Right lobe of liver (tissue), 6 donors: ENCODE results near the gene ACSL6. TPM values are rescaled to one million over a fixed set of nuclear protein-coding genes. Genes with fewer than 3 reads are reported as not detected.

Source experiments
- ATAC-seq, 4 donors: fragments of 200-7000 bp; cut with Tn5 transposase; one replicate each; pipeline ENCODE4 v1.9.1; 2020; ENCODE audit warnings: mild to moderate bottlenecking in 4 of 4, moderate library complexity in 4 of 4
- DNase-seq, 3 donors: peaks; one replicate each; pipeline ENCODE4 v3.0.0-alpha.2; 2020
- H3K27ac ChIP-seq, 3 donors: fragments of 200-600 bp; one replicate each; pipeline ENCODE4 v1.8.0; 2022
- H3K27me3 ChIP-seq, 2 donors: fragments of 200-600 bp; one replicate each; pipeline ENCODE4 v1.8.0; 2022
- H3K36me3 ChIP-seq, 4 donors: fragments of 200-600 bp; sonication (generic) in 1 of 4; one replicate each; pipeline versions ENCODE4 v1.5.1 to v1.8.0; 2017 to 2022; ENCODE audit warnings: control low read depth in 1 of 4
- H3K4me1 ChIP-seq, 4 donors: fragments of 200-600 bp; sonication (generic) in 1 of 4; one replicate each; pipeline versions ENCODE4 v1.5.1 to v1.8.0; 2017 to 2022; ENCODE audit warnings: control low read depth in 1 of 4
- H3K4me3 ChIP-seq, 3 donors: fragments of 200-600 bp; one replicate each; pipeline ENCODE4 v1.8.0; 2022
- H3K9me3 ChIP-seq, 4 donors: fragments of 200-600 bp; sonication (generic) in 1 of 4; one replicate each; pipeline versions ENCODE4 v1.5.1 to v1.8.0; 2017 to 2022; ENCODE audit warnings: control low read depth in 1 of 4
- CTCF ChIP-seq, 4 donors: fragments of 200-600 bp in 3 of 4; fragments of 450-650 bp in 1 of 4; IDR thresholded peaks; one replicate each; pipeline versions ENCODE4 v1.5.1 to v1.8.0; 2016 to 2022; ENCODE audit warnings: antibody characterized with exemption in 4 of 4, mild to moderate bottlenecking in 2 of 4
- POLR2A ChIP-seq: fragments of 450-650 bp; IDR thresholded peaks from one replicate; pipeline ENCODE4 v1.6.1; 2017; ENCODE audit warnings: antibody characterized with exemption, mild to moderate bottlenecking
- WGBS: methylation state at CpG from one replicate; pipeline ENCODE4 v1.1.6; 2018; ENCODE audit warnings: low coverage, low lambda C conversion rate; ENCODE audit not compliant: insufficient coverage; ENCODE audit errors: missing lambda C conversion rate; 5-methylcytosine and 5-hydroxymethylcytosine counted together
- intact Hi-C, 2 donors: fragments of 100-400 bp; cut with DNase I; formaldehyde crosslinking; loops; one replicate each; pipeline versions ENCODE4 v1.11.2 to v1.14.1; 2022
- long read RNA-seq: library from polyadenylated mRNA; unstranded; transcript quantifications from one replicate; pipeline ENCODE4 v2.0.0, GENCODE V29; 2019
- total RNA-seq, 6 experiments: library from RNA; depleted of rRNA in 2 of 6; stranded (reverse); fragments of >200 nt in 2 of 6; fragmentation: NEBNext Ultra II Directional in 3 of 6; extraction: Animal tissue kit (Norgen Biotek cat#: 25700) in 3 of 6; gene quantifications; one replicate each; pipeline versions ENCODE4 v1.1.0 to v1.2.4, GENCODE V29; 2016 to 2023
- donor health status: DM: no; HTN: yes; CAD: no.
- donor health status: DM: no; HTN: no; CAD: no.
- donor health status: DM: no; HTN: no; CAD: no.
- donor health status: DM: no; HTN: yes; CAD: no.
- donor health status: DM: no; HTN: yes; CAD: no.

Gene ACSL6
- 1 to 10 TPM; 1.3 to 6.0 (median 4.6) TPM for total RNA-seq
- long read RNA-seq, result 0 reads

- H3K27ac ChIP-seq, result no peak within 1 kb of the TSS
- ATAC-seq (peak; percentile 56 to 76 (median 64)), DNase-seq (peak in 2 of 3 donors; percentile 45 to 51)
- WGBS, result 3% methylated on average over 16 of the region's 63 CpGs
- no peaks in the 10 kb centered on the region for H3K36me3 ChIP-seq
- no peaks in the 10 kb centered on the region for H3K27me3 ChIP-seq
- peak within 1 kb of the TSS; percentile 40 to 66 (median 58) for H3K4me3 ChIP-seq
- no peaks in the 10 kb centered on the region for H3K9me3 ChIP-seq
- intact Hi-C loops, result no loop called here
- TF ChIP-seq POLR2A, result no peak
- TF ChIP-seq CTCF (IDR thresholded peaks at IDR 0.05), result no peak
- H3K4me1 ChIP-seq, result peaks cover 0 to 4% (median 0%) of the 10 kb centered on the region in 4 donors
Observed at GRCh38 chr5:132011622-132012343, at the start of gene ACSL6. Gene ACSL6, minus strand, starts transcription at chr5:132011658. Its CDS starts 105 bp downstream, at chr5:132011553.

- DNase-seq, result peak; percentile 4 to 33 (median 27)
- ATAC-seq, result no peak
- no peaks in the 10 kb centered on the region for H3K4me1 ChIP-seq
- no peak within 1 kb of the TSS for H3K27ac ChIP-seq
- intact Hi-C loops, result no loop called here
- H3K9me3 ChIP-seq, result no peaks in the 10 kb centered on the region
- TF ChIP-seq POLR2A, result no peak
- TF ChIP-seq CTCF (IDR thresholded peaks at IDR 0.05), result no peak
- 82% methylated on average over 8 of the region's 16 CpGs for WGBS
- no peaks in the 10 kb centered on the region for H3K36me3 ChIP-seq
- no peaks in the 10 kb centered on the region for H3K27me3 ChIP-seq
- no peak within 1 kb of the TSS for H3K4me3 ChIP-seq
Observed at GRCh38 chr5:132060501-132061161, 49.2 kb upstream of the ACSL6 start, which contains the start of gene IL3. Gene IL3, plus strand, starts transcription at chr5:132060655. Its CDS starts 52 bp downstream, at chr5:132060707.

- no peaks in the 10 kb centered on the region for H3K9me3 ChIP-seq
- no peak overlapping the region for H3K27ac ChIP-seq
- H3K36me3 ChIP-seq, result no peaks in the 10 kb centered on the region
- no peaks in the 10 kb centered on the region for H3K27me3 ChIP-seq
- 50% methylated on average over 1 of the region's 13 CpGs for WGBS
- no peak overlapping the region for H3K4me3 ChIP-seq
- intact Hi-C loops, result no loop called here
- no peak for ATAC-seq
- TF ChIP-seq POLR2A (no peak), CTCF (IDR thresholded peaks at IDR 0.05) (no peak)
- no peaks in the 10 kb centered on the region for H3K4me1 ChIP-seq
- DNase-seq, result peak; percentile 13 to 44 (median 31)
Observed at GRCh38 chr5:132059696-132060500, 48.4 kb upstream of the ACSL6 start.

- Histone ChIP-seq H3K27ac (no peak overlapping the region), H3K36me3 (no peaks in the 10 kb centered on the region), H3K4me1 (no peaks in the 10 kb centered on the region), H3K4me3 (no peak overlapping the region), H3K9me3 (no peaks in the 10 kb centered on the region), H3K27me3 (no peaks in the 10 kb centered on the region)
- WGBS, result 78% methylated on average over 7 of the region's 9 CpGs
- intact Hi-C loops, result no loop called here
- DNase-seq (peak; percentile 14 to 35 (median 32)), ATAC-seq (no peak)
- TF ChIP-seq CTCF (IDR thresholded peaks at IDR 0.05), result no peak
- TF ChIP-seq POLR2A, result no peak
Observed at GRCh38 chr5:132059043-132059695, 47.7 kb upstream of the ACSL6 start.
